ENCODE measurements around the gene NKAIN4. TPM values are rescaled to one million over a fixed set of nuclear protein-coding genes. Genes with fewer than 3 reads are reported as not detected.

Gene NKAIN4
- polyA plus RNA-seq, 5 donors: 5.3 to 20.1 (median 9.6) TPM

DNA sequence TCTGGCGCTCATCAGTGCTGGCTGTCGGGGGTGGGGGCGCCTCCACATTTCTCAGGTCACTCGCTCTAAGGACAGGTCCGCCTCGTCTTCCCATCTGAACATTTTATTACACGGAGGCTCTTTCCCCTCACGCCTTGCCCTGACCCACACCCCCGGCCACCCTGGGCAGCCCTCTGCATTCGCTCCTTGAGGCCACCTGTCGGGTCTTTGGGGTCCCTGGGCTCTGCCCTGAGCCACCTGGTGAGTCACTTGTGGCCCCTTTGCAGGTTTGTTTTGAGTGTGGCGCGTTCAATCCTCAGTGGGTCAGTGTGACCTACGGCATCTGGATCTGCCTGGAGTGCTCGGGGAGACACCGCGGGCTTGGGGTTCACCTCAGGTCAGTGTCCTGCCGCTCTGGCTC, 21.6 kb upstream of the NKAIN4 start:
- DNase-seq: no peak

DNA sequence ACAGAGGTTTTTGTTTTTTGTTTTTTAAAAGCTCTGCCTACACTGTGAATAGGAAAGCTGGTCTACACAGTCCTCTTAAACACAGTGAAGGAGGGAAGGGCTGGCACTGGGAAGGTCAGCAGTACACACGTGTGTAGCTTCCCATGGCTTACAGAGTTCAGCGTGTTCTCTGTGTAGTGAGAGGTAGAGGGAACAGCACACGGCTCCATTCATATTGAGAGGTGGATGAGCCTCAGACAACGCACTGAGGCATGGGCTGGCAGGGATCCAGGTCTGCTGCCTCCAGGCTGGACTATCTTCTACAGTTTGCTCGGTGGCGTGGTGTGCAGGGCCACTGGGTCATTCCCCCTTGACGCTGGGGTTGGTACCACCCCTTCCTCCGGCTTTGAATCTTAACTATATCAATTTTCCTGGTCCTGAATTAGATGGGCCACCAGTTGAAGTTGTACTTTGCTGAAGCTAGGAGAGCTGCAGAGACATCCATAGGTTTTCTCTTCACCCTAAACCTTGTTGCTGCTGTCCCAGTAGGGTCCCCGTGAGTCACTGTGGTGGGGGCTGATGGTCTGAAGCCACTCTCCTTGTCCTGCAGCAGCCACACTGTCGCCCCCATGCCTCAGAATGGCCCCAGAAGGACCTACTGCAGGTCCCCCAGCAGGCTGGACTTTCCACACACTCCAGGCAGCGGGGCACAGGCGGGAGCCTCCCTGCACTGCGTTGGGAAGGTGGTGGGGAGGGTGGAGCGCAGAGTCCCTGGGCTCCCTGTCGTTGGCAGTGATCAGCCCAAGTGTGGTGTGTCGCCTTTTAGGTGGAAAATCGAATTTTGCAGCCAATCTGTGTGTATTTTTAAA, 20.3 kb upstream of the NKAIN4 start:
- no peak for DNase-seq

DNA sequence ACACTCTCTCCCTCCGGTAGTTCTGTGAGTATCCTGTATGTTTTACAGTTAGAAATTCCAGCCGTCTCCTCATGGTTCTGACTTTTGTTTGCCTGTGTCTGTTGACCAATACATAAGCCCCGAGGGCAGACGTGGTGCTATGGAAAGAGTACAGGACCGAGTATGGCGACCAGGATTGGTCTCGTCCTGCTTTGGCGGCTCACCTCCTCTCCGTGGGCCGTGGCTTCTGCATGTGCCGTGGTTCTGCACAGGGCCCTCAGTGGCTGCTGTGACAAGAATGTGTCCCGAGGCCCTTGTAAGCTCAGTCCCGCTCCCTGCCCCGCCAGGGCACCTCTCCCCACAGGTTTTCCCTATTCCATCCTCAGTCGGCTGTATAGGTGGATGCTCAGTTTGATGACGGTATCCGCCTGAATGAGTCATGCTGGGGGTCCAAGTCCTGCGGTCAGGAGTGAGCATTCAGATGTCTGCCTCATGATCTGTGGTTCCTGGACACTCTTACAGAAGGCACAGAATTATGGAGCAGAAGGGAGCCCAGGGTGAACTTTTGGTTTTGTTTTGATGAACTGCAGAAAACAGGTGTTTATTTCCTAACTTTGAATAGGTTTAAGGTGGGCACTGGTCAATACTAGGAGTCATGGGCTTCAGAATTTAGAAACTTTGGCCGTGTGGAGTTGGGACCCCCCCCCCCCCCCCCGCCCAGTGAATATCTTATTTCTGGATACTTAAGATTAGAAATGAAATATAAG, 19.5 kb upstream of the NKAIN4 start:
- no peak for DNase-seq

DNA sequence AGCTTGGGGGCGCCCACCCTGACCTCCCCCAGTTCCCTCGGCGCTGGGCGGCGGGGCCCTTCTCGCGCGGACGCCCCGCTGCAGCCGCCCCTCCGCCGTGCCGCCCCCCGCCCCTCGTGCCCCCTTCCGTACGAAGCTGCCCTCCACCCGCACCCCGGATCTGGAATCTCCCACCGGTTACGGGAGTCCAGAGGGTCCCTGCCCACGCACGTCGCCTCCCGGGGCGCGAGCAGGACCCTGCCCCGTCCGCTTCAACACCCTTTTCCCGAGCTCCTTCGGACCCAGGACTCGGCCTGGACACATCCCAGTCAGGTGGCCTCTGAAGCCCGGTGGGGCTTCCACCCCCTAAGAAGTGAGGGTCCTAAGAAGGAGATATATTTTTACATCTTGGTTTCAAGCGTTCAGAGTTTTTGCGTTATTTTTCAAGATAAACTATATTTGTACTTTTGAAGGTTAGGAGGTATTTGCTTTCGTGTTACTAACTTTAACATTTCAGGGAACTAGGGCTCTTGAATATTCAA, 18.9 kb upstream of the NKAIN4 start:
- no peak for DNase-seq

DNA sequence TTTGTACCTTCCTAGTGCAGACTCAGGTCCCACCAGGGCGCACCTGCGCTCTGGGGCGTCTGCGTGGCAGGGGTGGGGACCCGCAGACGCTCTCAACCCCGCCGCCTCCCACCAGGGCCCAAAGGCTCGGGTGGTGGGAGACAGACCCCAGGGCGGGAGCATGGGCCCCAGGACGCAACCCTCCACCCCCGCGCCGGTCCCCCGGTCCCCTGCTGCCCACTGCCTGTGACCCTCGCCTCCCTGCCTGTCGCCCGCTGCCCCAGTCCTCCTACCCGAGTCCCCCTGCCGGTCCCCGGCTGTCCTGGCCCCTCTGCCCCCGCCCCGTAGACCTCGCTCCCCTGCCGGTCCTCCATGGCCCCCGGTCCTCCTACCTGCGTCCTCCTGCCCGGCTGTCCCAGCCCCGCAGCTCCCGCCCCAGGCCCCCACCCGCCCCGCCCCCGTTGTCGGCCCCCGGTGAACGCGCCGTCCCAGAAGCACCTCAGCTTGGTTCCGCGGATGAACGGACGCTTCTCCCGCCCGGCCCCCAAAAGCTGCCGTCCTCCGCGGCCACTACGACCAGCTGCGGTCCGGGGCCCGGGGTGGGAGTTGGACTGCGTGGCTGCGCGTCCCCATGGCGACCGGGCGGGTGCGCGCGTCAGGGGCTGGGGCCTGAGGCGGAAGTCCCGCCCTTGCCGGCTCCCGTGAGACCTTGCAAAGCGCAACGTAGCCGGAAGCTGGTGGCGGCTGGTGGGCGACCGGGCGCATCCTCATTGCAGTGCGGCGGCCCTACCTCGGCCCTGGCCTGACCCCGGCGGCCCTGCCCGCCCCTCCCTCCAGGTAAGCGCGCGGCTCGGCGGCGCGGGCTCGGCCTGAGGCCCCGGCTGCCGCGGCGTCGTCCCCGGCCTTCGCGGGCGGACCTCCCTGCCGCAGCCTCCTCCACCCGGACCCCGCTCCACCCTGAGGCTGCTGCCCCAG, 18.1 kb upstream of the NKAIN4 start, which contains the start of gene ARFGAP1:
Gene ARFGAP1, plus strand, starts transcription at position 709 of the 954 bp plus-strand sequence. CDS start 2,768 bp downstream, outside the sequence.
- peak; percentile 91 to 92 for DNase-seq

DNA sequence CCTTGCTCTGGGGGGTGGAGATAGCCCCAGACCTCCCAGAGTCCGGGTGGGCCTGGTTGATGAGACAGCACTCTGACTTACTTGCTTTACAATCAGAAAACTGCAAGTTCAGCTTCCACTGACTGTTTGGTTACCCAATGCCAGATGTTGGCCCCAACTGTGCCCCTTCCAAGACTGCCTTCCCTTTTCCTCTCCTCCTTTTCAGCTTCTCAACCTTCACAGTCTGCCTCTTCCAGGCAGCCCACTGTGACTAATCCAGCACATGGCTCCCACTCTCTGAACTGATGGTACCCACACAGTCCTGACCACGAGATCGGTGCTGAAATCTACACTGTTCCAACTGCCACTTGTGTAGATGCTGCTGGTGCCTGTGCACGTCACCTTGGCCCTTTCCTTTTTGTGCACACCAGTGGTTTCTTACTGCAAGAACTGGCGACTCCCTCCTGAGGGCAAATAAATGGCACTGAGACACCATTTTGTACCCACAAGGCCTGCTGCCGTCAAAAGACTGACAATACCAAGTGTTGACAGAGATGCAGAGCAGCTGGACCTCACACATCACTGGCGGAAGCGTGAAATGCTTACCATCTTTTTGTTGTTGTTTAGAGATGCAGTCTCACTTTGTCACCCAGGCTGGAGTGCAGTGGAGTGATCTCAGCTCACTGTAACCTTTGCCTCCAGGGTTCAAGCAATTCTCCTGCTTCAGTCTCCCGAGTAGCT, 16.5 kb upstream of the NKAIN4 start:
- DNase-seq: no peak

DNA sequence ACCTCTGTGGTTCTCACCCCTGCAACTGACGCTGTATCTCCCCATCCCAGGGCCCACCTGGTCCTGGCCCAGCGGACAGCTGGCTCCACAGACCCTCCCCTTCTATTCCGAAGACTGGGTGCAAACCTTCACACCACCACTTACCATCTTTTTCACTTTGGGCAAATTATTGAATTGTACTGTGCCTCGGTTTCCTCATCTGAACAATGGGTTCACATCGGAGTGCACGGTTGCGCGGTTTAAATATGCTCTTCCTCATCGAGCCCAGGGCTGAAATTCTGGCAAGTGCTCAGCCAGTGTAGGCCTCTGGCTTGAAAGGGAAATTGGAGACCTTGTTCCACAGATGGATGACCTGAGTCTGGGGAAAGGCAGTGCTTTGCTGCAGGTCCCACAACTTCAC, 15.5 kb upstream of the NKAIN4 start:
- DNase-seq: no peak

DNA sequence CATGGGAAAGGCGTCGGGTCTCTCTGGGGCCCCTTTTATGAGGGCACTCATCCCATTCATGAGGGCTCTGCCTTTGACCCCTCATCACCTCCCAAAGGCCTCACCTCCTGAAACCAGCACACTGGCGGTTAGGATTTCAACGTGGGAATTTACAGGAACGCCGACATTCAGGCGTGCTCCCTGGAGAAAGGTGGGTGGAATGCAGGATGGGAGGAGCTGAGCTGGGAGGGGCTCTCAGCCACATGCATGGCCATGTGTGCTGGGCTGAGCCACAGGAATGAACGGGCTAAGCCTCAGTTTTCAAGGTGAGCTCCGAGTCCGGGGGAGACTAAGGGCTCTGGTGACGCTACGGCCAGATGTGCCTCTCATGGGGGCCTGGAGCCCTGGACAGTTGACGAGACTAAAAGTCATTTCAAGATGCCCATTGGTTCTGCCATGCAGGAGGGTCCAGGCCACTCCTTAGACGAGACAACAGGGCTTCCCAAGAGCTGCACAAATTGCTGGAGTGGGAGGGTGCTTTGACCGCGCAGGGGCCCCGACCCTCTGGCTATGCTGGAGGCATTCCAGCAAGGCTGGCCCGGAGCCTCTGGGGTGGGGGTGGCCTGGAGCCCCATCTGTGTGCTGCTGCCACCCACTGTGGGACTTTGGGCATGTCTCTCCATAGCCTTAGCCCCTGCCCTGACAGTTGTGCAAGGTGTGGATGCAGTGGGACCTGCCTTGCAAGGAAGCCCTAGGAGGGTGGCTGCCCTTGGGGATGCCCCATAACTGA, 14.6 kb upstream of the NKAIN4 start:
- DNase-seq: no peak

DNA sequence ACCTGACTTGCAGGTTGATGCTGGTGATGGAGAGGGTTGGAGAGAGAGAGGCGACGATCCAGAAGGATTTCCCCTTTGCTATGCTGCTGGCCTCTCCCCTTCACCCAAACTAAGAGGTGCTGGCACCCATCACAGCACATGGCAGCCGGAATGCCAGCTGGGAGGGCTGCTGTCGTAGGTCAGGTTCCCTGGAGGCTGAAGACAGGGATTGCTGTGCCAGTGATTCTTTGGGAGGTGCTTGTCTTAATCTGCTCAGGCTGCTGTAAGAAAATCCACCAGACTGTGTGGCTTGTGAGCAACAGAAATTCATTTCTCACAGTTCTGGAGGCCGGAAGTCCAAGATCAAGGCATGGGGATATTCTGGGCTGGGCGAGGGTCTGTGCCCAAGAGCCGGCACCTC, 14.0 kb upstream of the NKAIN4 start:
- DNase-seq: no peak

DNA sequence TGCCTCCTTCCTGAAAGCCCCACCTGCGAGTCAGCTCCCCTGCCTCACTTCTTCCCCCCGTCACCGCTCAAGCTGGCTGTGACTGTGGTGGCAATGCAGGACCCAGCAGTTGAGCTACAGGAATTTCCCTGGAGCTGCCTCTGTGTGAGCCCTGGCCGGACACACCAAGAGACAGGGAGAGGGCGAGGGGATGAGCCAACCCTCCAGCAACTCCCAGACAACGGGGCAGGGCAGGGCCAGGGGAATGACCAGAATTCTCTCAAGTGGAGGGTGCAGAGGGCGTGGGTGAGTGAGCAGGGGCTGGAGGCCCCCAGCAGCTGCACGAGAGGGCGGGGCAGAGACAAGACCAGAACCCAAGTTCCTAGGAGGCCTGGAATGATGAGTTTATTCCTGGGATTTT, 13.4 kb upstream of the NKAIN4 start:
- no peak for DNase-seq

DNA sequence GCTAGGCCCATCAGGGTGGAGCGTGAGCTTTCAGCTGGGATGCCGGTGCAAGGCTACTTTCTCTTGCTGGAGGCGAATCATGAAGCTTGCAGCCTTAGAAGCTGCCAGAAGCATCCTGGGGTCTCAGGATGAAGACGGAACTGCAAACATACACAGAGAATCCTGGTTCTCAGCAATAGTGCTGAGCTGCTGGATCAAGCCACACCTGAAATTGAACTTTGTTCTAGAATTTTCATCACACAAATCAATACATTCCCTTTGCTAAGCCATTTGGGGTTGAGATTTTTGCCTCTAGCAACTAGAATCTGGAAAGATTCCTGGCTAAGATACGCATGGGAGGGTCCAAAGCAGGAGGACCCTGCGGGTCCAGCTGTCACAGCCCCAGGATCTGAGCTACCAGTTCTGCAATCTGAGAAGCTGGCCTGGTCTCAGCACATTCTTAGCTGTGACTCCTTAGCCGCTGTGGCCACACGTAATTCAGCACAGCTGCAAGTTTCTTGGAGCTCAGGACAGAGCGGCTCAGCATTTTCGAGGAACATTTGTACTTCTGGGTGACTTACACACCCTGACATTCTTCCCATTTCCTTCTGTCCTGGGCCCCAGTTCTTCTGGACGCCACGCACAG, 11.7 kb upstream of the NKAIN4 start:
- peak in 1 of 2 donors; percentile 31 for DNase-seq

DNA sequence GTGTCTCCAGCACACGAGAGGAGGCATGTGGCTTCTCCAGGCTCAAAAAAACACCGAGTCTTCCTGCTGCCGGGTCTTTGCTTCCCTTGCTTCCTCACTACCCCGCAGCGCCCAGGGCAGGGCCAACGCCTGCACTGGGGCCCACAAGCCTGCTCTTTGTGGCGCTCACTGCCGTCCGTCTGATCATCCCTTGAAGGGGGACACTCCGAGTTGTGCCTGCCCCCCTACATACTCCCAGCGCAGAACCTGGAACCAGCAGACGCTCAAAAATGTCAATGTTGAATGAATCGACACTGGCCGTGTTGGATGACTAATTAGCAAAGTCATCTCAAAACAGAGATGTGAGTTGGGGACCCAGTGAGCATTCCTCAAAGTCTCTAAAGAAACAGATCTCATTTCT, 10.3 kb upstream of the NKAIN4 start:
- no peak for DNase-seq

DNA sequence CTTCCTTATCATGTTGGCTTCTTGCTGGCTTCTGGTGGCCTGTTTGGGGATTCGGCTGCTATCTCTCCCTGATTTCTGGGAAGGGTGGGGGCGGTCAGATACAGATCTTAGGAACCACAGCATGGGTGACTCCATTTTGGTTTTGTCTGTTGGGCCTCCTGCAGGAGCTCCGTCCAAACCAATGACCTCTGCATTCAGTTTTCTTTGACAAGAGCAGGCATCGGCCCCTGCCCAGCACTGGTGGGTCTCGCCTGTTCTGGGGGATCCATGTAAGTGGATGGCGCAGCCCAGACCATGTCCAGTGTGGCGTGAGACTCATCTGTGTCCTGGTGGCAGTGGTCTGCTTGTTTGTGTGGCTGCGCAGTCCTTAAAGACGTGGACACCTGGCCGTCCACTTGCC, 9.7 kb upstream of the NKAIN4 start:
- no peak for DNase-seq

DNA sequence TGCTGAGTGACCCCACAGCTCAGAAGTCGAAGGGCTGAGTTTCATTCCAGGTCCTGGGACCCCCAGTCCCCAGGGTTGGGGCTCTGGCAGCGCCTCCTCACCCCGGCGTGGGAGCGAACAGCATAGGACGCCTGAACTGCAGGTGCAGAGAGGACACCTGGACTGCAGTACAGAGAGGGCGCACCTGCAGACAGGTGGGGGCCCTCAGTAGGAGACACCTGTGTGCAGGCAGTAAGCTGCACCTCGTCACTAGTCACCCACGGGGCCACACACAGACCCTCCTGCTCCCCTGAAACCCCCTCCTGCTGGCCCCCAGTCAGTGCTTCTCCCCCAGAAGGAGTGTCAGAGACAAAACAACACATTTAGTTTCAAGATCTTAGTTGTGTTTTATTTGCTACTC, 8.6 kb upstream of the NKAIN4 start:
- no peak for DNase-seq

DNA sequence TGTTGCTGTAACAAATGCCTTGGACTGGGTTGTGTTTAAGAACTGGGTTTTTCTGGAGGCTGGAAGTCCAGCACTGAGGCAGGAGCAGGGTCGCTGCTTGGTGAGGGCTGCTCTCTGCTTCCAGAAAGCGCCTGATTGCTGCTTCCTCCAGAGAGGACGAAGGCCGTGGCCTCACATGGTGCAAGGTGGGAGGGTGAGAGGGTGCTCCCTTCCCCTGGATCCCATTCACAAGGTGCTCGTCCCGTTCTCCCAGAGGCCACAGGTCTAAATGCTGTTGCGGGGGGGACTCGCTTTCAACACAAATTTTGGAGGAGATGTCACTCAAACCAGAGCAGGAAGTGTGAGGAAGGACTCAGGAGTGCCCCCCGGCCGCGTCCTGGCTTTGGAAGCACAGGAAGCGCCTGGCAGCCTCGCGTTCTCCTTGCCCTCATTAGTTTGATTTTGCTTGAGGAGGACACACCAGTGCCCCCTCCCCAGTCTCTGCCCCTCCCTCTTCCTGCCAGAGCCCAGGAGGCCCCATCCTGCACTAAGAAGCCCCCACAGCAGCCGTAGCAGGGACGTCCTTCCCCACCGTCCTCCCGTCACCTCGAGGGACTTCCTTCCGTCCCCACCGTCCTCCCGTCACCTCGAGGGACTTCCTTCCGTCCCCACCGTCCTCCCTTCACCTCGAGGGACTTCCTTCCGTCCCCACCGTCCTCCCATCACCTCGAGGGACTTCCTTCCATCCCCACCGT, 7.7 kb upstream of the NKAIN4 start:
- DNase-seq: no peak

DNA sequence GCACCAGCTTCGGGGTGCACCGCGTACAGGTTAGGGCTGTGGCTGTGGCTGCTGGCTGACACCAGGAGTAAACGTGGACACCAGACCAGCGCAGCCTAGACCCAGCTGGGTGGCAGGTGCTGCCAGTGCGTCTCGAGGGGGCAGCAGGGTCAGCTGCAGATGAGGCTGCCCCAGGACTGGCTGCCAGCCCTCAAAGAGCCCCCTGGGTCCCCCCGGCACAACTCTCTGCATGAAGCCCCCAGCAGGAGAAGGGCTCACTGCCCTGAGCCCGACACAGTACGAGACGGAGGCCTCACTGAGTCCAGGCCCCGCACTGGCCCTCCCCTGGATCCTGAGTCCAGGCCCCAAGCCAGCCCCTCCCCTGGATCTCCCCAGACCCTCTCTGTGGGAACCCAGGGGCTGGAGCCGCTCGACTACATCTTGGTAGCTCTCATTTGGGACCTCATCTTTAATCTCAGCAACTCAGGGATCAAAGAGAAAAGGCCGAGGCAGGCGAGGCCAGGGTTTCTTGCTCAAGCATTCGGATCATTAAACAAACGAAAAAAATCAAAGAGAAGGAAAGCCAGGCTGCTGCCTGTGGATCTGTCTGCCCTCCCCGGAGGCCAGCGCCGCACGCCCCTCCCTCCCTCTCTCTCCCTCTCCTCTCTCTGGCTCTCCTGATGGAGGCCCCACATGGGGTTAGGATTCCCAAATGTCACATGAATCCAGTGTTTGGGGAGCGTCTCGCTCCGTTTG, 7.0 kb upstream of the NKAIN4 start:
- peak; percentile 68 to 79 for DNase-seq

DNA sequence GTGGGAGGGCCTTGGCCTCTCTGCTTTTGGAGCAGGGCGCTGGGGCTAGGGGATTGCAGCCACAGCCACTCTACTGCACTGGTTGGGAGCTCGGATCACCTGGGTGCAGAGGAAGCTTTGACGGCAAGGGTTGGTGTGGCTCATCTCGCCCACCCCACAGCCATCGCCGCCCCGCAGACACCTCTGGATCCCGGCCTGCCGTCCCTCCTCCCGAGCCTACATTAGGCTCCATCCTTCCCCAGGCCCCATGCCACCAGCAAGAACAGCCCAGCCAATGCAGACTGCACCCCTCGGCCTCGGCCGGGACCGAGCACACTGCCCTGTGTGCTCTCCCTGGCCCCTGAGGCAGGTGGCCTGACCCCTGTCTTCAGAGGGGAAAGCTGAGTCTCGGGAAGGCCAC, 6.3 kb upstream of the NKAIN4 start:
- no peak for DNase-seq
